Type B pancreatic cell (in vitro differentiated cells): ENCODE data around the gene SNAP25. TPM values are rescaled to one million over a fixed set of nuclear protein-coding genes. Genes with fewer than 3 reads are reported as not detected.

Experiments used
- DNase-seq: peaks from one replicate; pipeline ENCODE4 v3.0.0; 2021; ENCODE audit warnings: mixed read lengths; ENCODE audit not compliant: unreplicated experiment; ENCODE audit errors: extremely low spot score
- H3K27ac Mint-ChIP-seq: 2 replicates; pipeline ENCODE4 v1.8.0; 2021; ENCODE audit warnings: mild to moderate bottlenecking, mixed read lengths
- H3K27me3 Mint-ChIP-seq: 2 replicates; pipeline ENCODE4 v1.8.0; 2021; ENCODE audit warnings: mixed read lengths
- H3K36me3 Mint-ChIP-seq: 2 replicates; pipeline ENCODE4 v1.8.0; 2021; ENCODE audit warnings: mixed read lengths
- H3K4me1 Mint-ChIP-seq: one replicate; pipeline ENCODE4 v1.8.0; 2021; ENCODE audit warnings: mixed read lengths; ENCODE audit not compliant: unreplicated experiment
- H3K4me3 Mint-ChIP-seq: 2 replicates; pipeline ENCODE4 v1.8.0; 2021; ENCODE audit warnings: mild to moderate bottlenecking, mixed read lengths
- H3K9me3 Mint-ChIP-seq: 2 replicates; pipeline ENCODE4 v1.8.0; 2021; ENCODE audit warnings: mixed read lengths
- CTCF ChIP-seq: fragments of 200-600 bp; sonication (generic); conservative IDR thresholded peaks from 2 replicates; pipeline ENCODE4 v1.5.0; 2021; ENCODE audit warnings: antibody characterized with exemption, mild to moderate bottlenecking
- total RNA-seq: library from RNA; stranded (reverse); gene quantifications from 2 replicates; pipeline ENCODE4 v1.2.1, GENCODE V29; 2021; ENCODE audit warnings: low replicate concordance

SNAP25 gene
- total RNA-seq, 1 donor from 2014 or later, result 12.5 TPM

DNA sequence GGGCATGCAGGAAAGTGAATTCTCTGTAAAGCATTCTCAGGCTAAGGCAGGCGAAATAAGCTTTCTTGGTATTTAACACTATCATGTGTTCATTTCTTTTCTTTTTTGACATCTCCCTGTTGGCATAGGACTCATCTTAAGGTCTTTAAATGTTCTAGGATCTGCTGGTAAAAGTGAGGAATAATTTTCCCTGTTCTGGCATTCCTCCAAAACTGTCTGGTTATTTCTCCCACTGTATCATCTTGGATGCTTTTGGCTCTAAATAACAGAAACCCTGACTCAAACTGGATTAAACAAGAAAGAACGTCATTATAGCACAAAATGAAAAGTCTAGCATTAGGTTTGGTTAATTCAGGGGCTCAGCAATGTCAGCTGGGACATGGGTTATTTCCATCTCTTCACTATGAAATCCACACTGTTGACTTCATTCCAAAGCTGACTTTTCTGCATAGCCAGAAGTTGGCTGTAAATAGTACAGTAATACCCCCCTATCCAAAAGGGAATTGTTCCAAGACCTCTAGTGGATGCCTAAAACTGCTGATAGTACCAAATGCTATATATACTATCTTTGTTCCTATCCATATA is 37.9 kb upstream of the SNAP25 start:
- Mint-ChIP-seq H3K27me3 (peaks cover 11% of the 10 kb centered on the region), H3K27ac (no peak overlapping the region), H3K9me3 (peaks cover 7% of the 10 kb centered on the region), H3K4me1 (no peaks in the 10 kb centered on the region), H3K4me3 (no peak overlapping the region), H3K36me3 (no peaks in the 10 kb centered on the region)
- no peak for DNase-seq
- no peak for TF ChIP-seq CTCF

- TF ChIP-seq CTCF, result no peak
- H3K4me1 Mint-ChIP-seq, result no peaks in the 10 kb centered on the region
- H3K9me3 Mint-ChIP-seq, result peaks cover 9% of the 10 kb centered on the region
- no peak overlapping the region for H3K4me3 Mint-ChIP-seq
- DNase-seq, result no peak
- H3K27me3 Mint-ChIP-seq, result no peaks in the 10 kb centered on the region
- no peaks in the 10 kb centered on the region for H3K36me3 Mint-ChIP-seq
- H3K27ac Mint-ChIP-seq, result no peak overlapping the region
Observed at GRCh38 chr20:10185741-10186558, 32.7 kb upstream of the SNAP25 start.

- Mint-ChIP-seq H3K4me3 (no peak overlapping the region), H3K4me1 (no peaks in the 10 kb centered on the region), H3K9me3 (peaks cover 5% of the 10 kb centered on the region), H3K36me3 (no peaks in the 10 kb centered on the region), H3K27me3 (peaks cover 3% of the 10 kb centered on the region), H3K27ac (no peak overlapping the region)
- no peak for DNase-seq
- no peak for TF ChIP-seq CTCF
Observed at GRCh38 chr20:10190456-10190855, 28.2 kb upstream of the SNAP25 start.

GRCh38 chr20:10192171-10192570 is 26.5 kb upstream of the SNAP25 start:
- H3K36me3 Mint-ChIP-seq, result no peaks in the 10 kb centered on the region
- DNase-seq, result no peak
- H3K27ac Mint-ChIP-seq, result no peak overlapping the region
- H3K4me1 Mint-ChIP-seq, result no peaks in the 10 kb centered on the region
- TF ChIP-seq CTCF, result no peak
- H3K27me3 Mint-ChIP-seq, result peaks cover 3% of the 10 kb centered on the region
- H3K9me3 Mint-ChIP-seq, result no peaks in the 10 kb centered on the region
- H3K4me3 Mint-ChIP-seq, result no peak overlapping the region

GRCh38 chr20:10194166-10194565 is 24.5 kb upstream of the SNAP25 start:
- Mint-ChIP-seq H3K4me3 (no peak overlapping the region), H3K4me1 (no peaks in the 10 kb centered on the region), H3K27me3 (peaks cover 3% of the 10 kb centered on the region), H3K9me3 (no peaks in the 10 kb centered on the region), H3K36me3 (no peaks in the 10 kb centered on the region), H3K27ac (no peak overlapping the region)
- no peak for DNase-seq
- TF ChIP-seq CTCF, result no peak
